CMK (cell line): ENCODE data around the gene BMP8A.

Experiments used
- DNase-seq: peaks from one replicate; pipeline ENCODE4 v3.0.0-alpha.2; 2010; ENCODE audit warnings: low read depth

The BMP8A gene

GRCh38 chr1:39571178-39571483 lies 79.7 kb downstream of the BMP8A start:
- no peak for DNase-seq

- DNase-seq = no peak
Observed at GRCh38 chr1:39572379-39573096, 81.1 kb downstream of the BMP8A start.

- no peak for DNase-seq
Observed at GRCh38 chr1:39573097-39573465, 81.6 kb downstream of the BMP8A start.

GRCh38 chr1:39573736-39574624 lies 82.5 kb downstream of the BMP8A start:
- DNase-seq = no peak

- no peak for DNase-seq
Observed at GRCh38 chr1:39574646-39575045, 83.2 kb downstream of the BMP8A start.
